Stromal cell of bone marrow (primary cell): ENCODE measurements around the gene MOXD1.
A peak's percentile ranks its signal among the peaks of the same experiment; 100 is the strongest.

Experiments
- DNase-seq: peaks from one replicate; pipeline ENCODE4 v3.0.0-alpha.2; 2012; ENCODE audit warnings: low read depth

The MOXD1 gene

GRCh38 chr6:132399376-132400074 lies 1.8 kb downstream of the MOXD1 start:
- DNase-seq = no peak

GRCh38 chr6:132395015-132395597 lies 6.2 kb downstream of the MOXD1 start:
- no peak for DNase-seq

GRCh38 chr6:132392792-132393191 lies 8.5 kb downstream of the MOXD1 start:
- DNase-seq = no peak

- DNase-seq = no peak
Observed at GRCh38 chr6:132392270-132392646, 9.0 kb downstream of the MOXD1 start.

- DNase-seq = no peak
Observed at GRCh38 chr6:132391391-132392269, 9.6 kb downstream of the MOXD1 start.

- no peak for DNase-seq
Observed at GRCh38 chr6:132390451-132390850, 10.8 kb downstream of the MOXD1 start.

- no peak for DNase-seq
Observed at GRCh38 chr6:132390017-132390416, 11.3 kb downstream of the MOXD1 start.

GRCh38 chr6:132388291-132388690 lies 13.0 kb downstream of the MOXD1 start:
- no peak for DNase-seq

GRCh38 chr6:132382630-132383175 lies 18.6 kb downstream of the MOXD1 start:
- no peak for DNase-seq

- no peak for DNase-seq
Observed at GRCh38 chr6:132381381-132381780, 19.9 kb downstream of the MOXD1 start.

- DNase-seq = no peak
Observed at GRCh38 chr6:132380358-132381029, 20.8 kb downstream of the MOXD1 start.

- DNase-seq = peak; percentile 43
Observed at GRCh38 chr6:132369526-132369925, 31.7 kb downstream of the MOXD1 start.

- DNase-seq = no peak
Observed at GRCh38 chr6:132368916-132369481, 32.3 kb downstream of the MOXD1 start.

- DNase-seq = no peak
Observed at GRCh38 chr6:132365281-132365907, 35.9 kb downstream of the MOXD1 start.

GRCh38 chr6:132364306-132365074 lies 36.8 kb downstream of the MOXD1 start:
- DNase-seq = no peak

- DNase-seq = no peak
Observed at GRCh38 chr6:132362442-132363185, 38.7 kb downstream of the MOXD1 start.

- no peak for DNase-seq
Observed at GRCh38 chr6:132361101-132361500, 40.2 kb downstream of the MOXD1 start.

GRCh38 chr6:132359886-132360285 lies 41.4 kb downstream of the MOXD1 start:
- DNase-seq = no peak

GRCh38 chr6:132357120-132357519 lies 44.2 kb downstream of the MOXD1 start:
- DNase-seq = no peak
